GM21737 (cell line): ENCODE data around the gene C2orf76.
A peak's percentile ranks its signal among the peaks of the same experiment; 100 is the strongest.
"Not testable (repeated sequence)": the region's sequence is repeated elsewhere in the genome, so short reads cannot be mapped to it uniquely, and the experiment has no call there.

Source experiments
- ATAC-seq: cut with Tn5 transposase; IDR thresholded peaks from one replicate; pipeline ENCODE4 v1.9.1; 2021; ENCODE audit warnings: mild to moderate bottlenecking, moderate library complexity; ENCODE audit not compliant: unreplicated experiment

Gene C2orf76

GRCh38 chr2:119366649-119367471, at the start of gene C2orf76, which contains the start of gene DBI:
C2orf76 (minus strand) TSS chr2:119366834; CDS start chr2:119339959, 26,875 bp downstream.
DBI (plus strand) TSS chr2:119366977; CDS start chr2:119367052, 75 bp downstream.
- ATAC-seq: peak; percentile 96

- ATAC-seq: no peak
These were observed 49.0 kb upstream of the C2orf76 start for GRCh38 chr2:119415630-119416029.

- ATAC-seq: no peak
These were observed 48.3 kb upstream of the C2orf76 start for GRCh38 chr2:119414894-119415293.

GRCh38 chr2:119409506-119409905, 42.9 kb upstream of the C2orf76 start:
- ATAC-seq: no peak

- ATAC-seq: no peak
These were observed 41.6 kb upstream of the C2orf76 start for GRCh38 chr2:119408221-119408619.

GRCh38 chr2:119407430-119408220, 41.0 kb upstream of the C2orf76 start:
- ATAC-seq: no peak

GRCh38 chr2:119405151-119405550, 38.5 kb upstream of the C2orf76 start:
- ATAC-seq: no peak

GRCh38 chr2:119403618-119404017, 37.0 kb upstream of the C2orf76 start:
- ATAC-seq: not testable (repeated sequence)

- no peak for ATAC-seq
These were observed 36.3 kb upstream of the C2orf76 start for GRCh38 chr2:119402645-119403560.

GRCh38 chr2:119402106-119402505, 35.5 kb upstream of the C2orf76 start:
- ATAC-seq: no peak

GRCh38 chr2:119397196-119397595, 30.6 kb upstream of the C2orf76 start:
- no peak for ATAC-seq

GRCh38 chr2:119393971-119394748, 27.5 kb upstream of the C2orf76 start:
- no peak for ATAC-seq

- no peak for ATAC-seq
These were observed 23.1 kb upstream of the C2orf76 start for GRCh38 chr2:119389615-119390306.

- peak; percentile 73 for ATAC-seq
These were observed 20.9 kb upstream of the C2orf76 start for GRCh38 chr2:119387381-119388129.

GRCh38 chr2:119385466-119385865, 18.8 kb upstream of the C2orf76 start:
- ATAC-seq: no peak

GRCh38 chr2:119384971-119385370, 18.3 kb upstream of the C2orf76 start:
- ATAC-seq: no peak

- ATAC-seq: no peak
These were observed 16.9 kb upstream of the C2orf76 start for GRCh38 chr2:119383410-119384140.

- no peak for ATAC-seq
These were observed 11.9 kb upstream of the C2orf76 start for GRCh38 chr2:119378566-119378965.
